ENCODE data around the gene TLN1. TPM values are rescaled to one million over a fixed set of nuclear protein-coding genes. Genes with fewer than 3 reads are reported as not detected.

Gene TLN1
- polyA plus RNA-seq, 1 experiment, result 399 TPM

GRCh38 chr9:35679766-35680330 lies 52.1 kb downstream of the TLN1 start:
- H3K4me3 ChIP-seq (ENCODE audit: low read depth, low read length), result no peak overlapping the region
- DNase-seq (ENCODE audit: low read depth), result no peak
- POLR2A ChIA-PET, result interaction anchor here (0.6 to 1.9 kb wide), 4 partner anchors 9 to 53 kb away, joined by 3 to 6 read pairs (median 4); partner anchors contain the start of gene CREB3
- H3K27me3 ChIP-seq (ENCODE audit: control insufficient read depth, insufficient read depth, low read length), result no peaks in the 10 kb centered on the region
- H3K36me3 ChIP-seq (ENCODE audit: control insufficient read depth, insufficient read depth, low read length), result peaks cover 28% of the 10 kb centered on the region
- CTCF ChIA-PET, result interaction anchor here (0.6 to 1.7 kb wide), 5 partner anchors 15 to 69 kb away, joined by 3 to 8 read pairs (median 4); partner anchors contain the start of genes ARHGEF39 and CCDC107
- TF ChIP-seq CTCF (IDR thresholded peaks at IDR 0.05; ENCODE audit: insufficient read depth, low read depth, low read length), result no peak

DNA sequence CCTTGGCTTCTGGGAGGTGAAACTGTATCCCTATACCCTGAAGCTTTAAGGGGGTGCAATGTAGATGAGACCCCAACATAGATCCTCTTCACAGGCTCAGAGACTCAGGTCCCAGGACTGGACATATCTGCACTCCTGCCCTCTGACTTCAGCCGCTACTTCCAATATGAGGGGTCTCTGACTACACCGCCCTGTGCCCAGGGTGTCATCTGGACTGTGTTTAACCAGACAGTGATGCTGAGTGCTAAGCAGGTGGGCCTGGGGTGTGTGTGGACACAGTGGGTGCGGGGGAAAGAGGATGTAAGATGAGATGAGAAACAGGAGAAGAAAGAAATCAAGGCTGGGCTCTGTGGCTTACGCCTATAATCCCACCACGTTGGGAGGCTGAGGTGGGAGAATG lies 52.9 kb downstream of the TLN1 start:
- Histone ChIP-seq H3K4me3 (ENCODE audit: low read depth, low read length) (no peak overlapping the region), H3K36me3 (ENCODE audit: control insufficient read depth, insufficient read depth, low read length) (peaks cover 23% of the 10 kb centered on the region), H3K27me3 (ENCODE audit: control insufficient read depth, insufficient read depth, low read length) (no peaks in the 10 kb centered on the region)
- ChIA-PET CTCF (interaction anchor here (0.6 to 1.7 kb wide), 3 partner anchors 14 to 56 kb away, joined by 3 to 8 read pairs (median 4); partner anchors contain the start of gene ARHGEF39), POLR2A (interaction anchor here (1.9 kb wide), 1 partner anchor 49 kb away, joined by 6 read pairs; no protein-coding TSS in a partner anchor)
- TF ChIP-seq CTCF (IDR thresholded peaks at IDR 0.05; ENCODE audit: insufficient read depth, low read depth, low read length), result no peak
- no peak for DNase-seq (ENCODE audit: low read depth)

- ChIA-PET POLR2A (interaction anchor here (1.0 kb wide), 1 partner anchor 12 kb away, joined by 6 read pairs; no protein-coding TSS in a partner anchor), CTCF (interaction anchor here (0.9 to 5.0 kb wide), 7 partner anchors 10 to 53 kb away, joined by 3 to 29 read pairs (median 5); partner anchors contain the start of genes ARHGEF39, CCDC107 and RMRP)
- no peak for DNase-seq (ENCODE audit: low read depth)
- no peak for TF ChIP-seq CTCF (IDR thresholded peaks at IDR 0.05; ENCODE audit: insufficient read depth, low read depth, low read length)
- no peaks in the 10 kb centered on the region for H3K36me3 ChIP-seq (ENCODE audit: control insufficient read depth, insufficient read depth, low read length)
- H3K4me3 ChIP-seq (ENCODE audit: low read depth, low read length), result peak overlapping the region; percentile 38
- H3K27me3 ChIP-seq (ENCODE audit: control insufficient read depth, insufficient read depth, low read length), result no peaks in the 10 kb centered on the region
Measured at GRCh38 chr9:35675732-35676392, 56.1 kb downstream of the TLN1 start.

- Histone ChIP-seq H3K4me3 (ENCODE audit: low read depth, low read length) (peak overlapping the region; percentile 38), H3K36me3 (ENCODE audit: control insufficient read depth, insufficient read depth, low read length) (no peaks in the 10 kb centered on the region), H3K27me3 (ENCODE audit: control insufficient read depth, insufficient read depth, low read length) (no peaks in the 10 kb centered on the region)
- ChIA-PET POLR2A (interaction anchor here (1.0 kb wide), 1 partner anchor 12 kb away, joined by 6 read pairs; no protein-coding TSS in a partner anchor), CTCF (interaction anchor here (1.2 to 5.0 kb wide), 6 partner anchors 9 to 28 kb away, joined by 3 to 29 read pairs (median 5); partner anchors contain the start of genes ARHGEF39, CCDC107 and RMRP)
- TF ChIP-seq CTCF (IDR thresholded peaks at IDR 0.05; ENCODE audit: insufficient read depth, low read depth, low read length), result no peak
- no peak for DNase-seq (ENCODE audit: low read depth)
Measured at GRCh38 chr9:35675204-35675603, 56.8 kb downstream of the TLN1 start.

- Histone ChIP-seq H3K36me3 (ENCODE audit: control insufficient read depth, insufficient read depth, low read length) (no peaks in the 10 kb centered on the region), H3K4me3 (ENCODE audit: low read depth, low read length) (no peak overlapping the region), H3K27me3 (ENCODE audit: control insufficient read depth, insufficient read depth, low read length) (no peaks in the 10 kb centered on the region)
- ChIA-PET CTCF (interaction anchor here (1.7 to 5.0 kb wide), 2 partner anchors 9 to 22 kb away, joined by 6 to 29 read pairs; partner anchors contain the start of gene ARHGEF39), POLR2A (no interaction called here)
- TF ChIP-seq CTCF (IDR thresholded peaks at IDR 0.05; ENCODE audit: insufficient read depth, low read depth, low read length), result no peak
- DNase-seq (ENCODE audit: low read depth), result no peak
Measured at GRCh38 chr9:35674025-35674361, 58.0 kb downstream of the TLN1 start.

Measured in BJ (cell line).